Esophagus muscularis mucosa (tissue), 4 donors: ENCODE results near the gene COL5A1.

Experiments
- CTCF ChIP-seq, 3 experiments: fragments of 200-600 bp in 2 of 3; fragments of 450-650 bp in 1 of 3; sonication (generic) in 2 of 3; IDR thresholded peaks; one replicate each; pipeline ENCODE4 v1.5.1; 2017 to 2019; ENCODE audit warnings: antibody characterized with exemption in 3 of 3, mild to moderate bottlenecking in 2 of 3, moderate library complexity in 1 of 3
- EP300 ChIP-seq: sonication (generic); formaldehyde crosslinking; IDR thresholded peaks from one replicate; pipeline ENCODE4 v1.6.1; 2017; ENCODE audit warnings: antibody characterized with exemption
- POLR2A ChIP-seq: fragments of 450-650 bp; IDR thresholded peaks from one replicate; pipeline ENCODE4 v1.6.1; 2017; ENCODE audit warnings: antibody characterized with exemption, moderate library complexity, mild to moderate bottlenecking, low read depth
- POLR2AphosphoS5 ChIP-seq, 2 donors: sonication (generic); formaldehyde crosslinking; IDR thresholded peaks; one replicate each; pipeline ENCODE4 v1.6.1; 2017; ENCODE audit warnings: antibody characterized with exemption in 2 of 2

- TF ChIP-seq EP300 (no peak), CTCF (IDR thresholded peaks at IDR 0.05) (no peak), POLR2AphosphoS5 (IDR thresholded peaks at IDR 0.05) (no peak), POLR2A (no peak)
These were observed 13.5 kb downstream of the COL5A1 start for GRCh38 chr9:134655101-134655500.
